HL-60 (cell line): ENCODE data around the gene DDX59.
A peak's percentile ranks its signal among the peaks of the same experiment; 100 is the strongest.

Experiments used
- DNase-seq, 2 experiments: peaks; one replicate each; pipeline ENCODE4 v3.0.0-alpha.2; 2010 to 2020; ENCODE audit warnings: low read depth in 1 of 2, low spot score in 1 of 2
- H3K27ac ChIP-seq: fragments of 250-450 bp; sonication (Bioruptor Pico); replicated peaks from 2 replicates; pipeline ENCODE4 v1.5.1; 2020; ENCODE audit warnings: mild to moderate bottlenecking, moderate library complexity
- H3K27me3 ChIP-seq: fragments of 250-450 bp; sonication (Bioruptor Pico); 2 replicates; pipeline ENCODE4 v1.5.1; 2021; ENCODE audit warnings: mild to moderate bottlenecking, moderate library complexity; ENCODE audit not compliant: insufficient read depth, poor library complexity, severe bottlenecking
- H3K4me3 ChIP-seq: replicated peaks from 2 replicates; pipeline ENCODE4 v1.5.1; 2011; ENCODE audit warnings: mild to moderate bottlenecking, control low read depth, low read length; ENCODE audit not compliant: insufficient read depth
- GABPA ChIP-seq: IDR thresholded peaks from 2 replicates; pipeline ENCODE4 v1.6.1; 2012; ENCODE audit warnings: low read depth
- POLR2AphosphoS5 ChIP-seq: IDR thresholded peaks from 2 replicates; pipeline ENCODE4 v1.6.1; 2012; ENCODE audit warnings: low read depth
- SPI1 ChIP-seq: IDR thresholded peaks from 2 replicates; pipeline ENCODE4 v1.6.1; 2012; ENCODE audit warnings: low read depth, mild to moderate bottlenecking, borderline replicate concordance
- TF ChIP-seq, protein P1 (sequence below): IDR thresholded peaks from one replicate; pipeline ENCODE4 v1.5.1; 2011; ENCODE audit warnings: low read length, control low read depth, inconsistent platforms; ENCODE audit not compliant: insufficient read depth
- TF ChIP-seq, protein P2 (sequence below): IDR thresholded peaks from 2 replicates; pipeline ENCODE4 v1.6.1; 2012; ENCODE audit warnings: low read depth; ENCODE audit not compliant: insufficient replicate concordance

DDX59 gene

DNA sequence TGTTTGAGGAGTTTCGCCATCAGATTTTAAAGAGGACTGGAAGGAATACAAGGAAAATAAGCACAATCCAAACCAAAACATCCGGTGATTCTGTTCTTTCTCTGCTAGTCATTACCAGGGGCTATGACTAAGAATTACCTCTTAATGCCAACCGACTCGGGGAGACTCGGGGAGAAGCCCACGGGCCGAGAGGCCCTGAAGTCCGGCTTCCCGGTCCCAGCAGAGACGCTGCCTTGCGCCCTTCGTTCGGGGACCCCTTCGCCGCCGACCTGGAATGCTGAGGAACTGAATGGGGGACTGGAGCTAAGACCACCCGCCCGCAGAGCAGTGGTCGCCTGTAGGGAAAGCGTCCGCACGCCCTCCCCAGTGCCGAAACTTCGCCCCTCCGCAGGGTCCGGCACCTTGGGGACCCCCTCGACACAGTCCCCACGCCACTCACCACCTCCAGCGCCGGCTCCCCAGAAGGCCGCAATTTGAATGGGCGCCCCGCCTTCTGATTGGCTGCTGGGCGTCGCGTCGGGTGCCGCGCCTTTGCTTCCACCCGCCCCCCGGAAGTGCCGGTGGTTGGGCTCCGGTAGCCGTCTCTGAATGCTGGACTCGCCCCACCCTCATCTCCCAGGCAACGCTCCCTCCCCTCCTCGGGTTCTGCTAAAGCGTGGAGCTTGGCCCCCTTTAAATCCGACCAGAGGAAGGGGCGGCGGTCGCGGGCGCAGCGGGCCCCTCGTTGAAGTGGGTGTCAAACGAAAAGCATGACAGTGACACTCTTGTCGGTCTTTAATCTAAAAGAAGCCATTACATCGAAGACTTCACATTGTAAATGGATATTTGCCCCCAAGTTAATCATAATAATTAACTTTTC is 49.2 kb downstream of the DDX59 start, which contains the start of gene KIF14:
Gene KIF14 (minus strand): TSS at position 479 of the 859 bp plus-strand sequence. CDS start 2,028 bp downstream, outside the sequence.
- peak within 1 kb of the TSS; percentile 87 for H3K27ac ChIP-seq
- peak within 1 kb of the TSS; percentile 93 for H3K4me3 ChIP-seq
- H3K27me3 ChIP-seq = no peaks in the 10 kb centered on the region
- DNase-seq = peak; percentile 84 to 96
- TF ChIP-seq SPI1 = 0 out of 2 replicates have a peak, but pooled peaks have one; percentile 1
- TF ChIP-seq, protein P1, sequence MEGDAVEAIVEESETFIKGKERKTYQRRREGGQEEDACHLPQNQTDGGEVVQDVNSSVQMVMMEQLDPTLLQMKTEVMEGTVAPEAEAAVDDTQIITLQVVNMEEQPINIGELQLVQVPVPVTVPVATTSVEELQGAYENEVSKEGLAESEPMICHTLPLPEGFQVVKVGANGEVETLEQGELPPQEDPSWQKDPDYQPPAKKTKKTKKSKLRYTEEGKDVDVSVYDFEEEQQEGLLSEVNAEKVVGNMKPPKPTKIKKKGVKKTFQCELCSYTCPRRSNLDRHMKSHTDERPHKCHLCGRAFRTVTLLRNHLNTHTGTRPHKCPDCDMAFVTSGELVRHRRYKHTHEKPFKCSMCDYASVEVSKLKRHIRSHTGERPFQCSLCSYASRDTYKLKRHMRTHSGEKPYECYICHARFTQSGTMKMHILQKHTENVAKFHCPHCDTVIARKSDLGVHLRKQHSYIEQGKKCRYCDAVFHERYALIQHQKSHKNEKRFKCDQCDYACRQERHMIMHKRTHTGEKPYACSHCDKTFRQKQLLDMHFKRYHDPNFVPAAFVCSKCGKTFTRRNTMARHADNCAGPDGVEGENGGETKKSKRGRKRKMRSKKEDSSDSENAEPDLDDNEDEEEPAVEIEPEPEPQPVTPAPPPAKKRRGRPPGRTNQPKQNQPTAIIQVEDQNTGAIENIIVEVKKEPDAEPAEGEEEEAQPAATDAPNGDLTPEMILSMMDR = no peak
- peak; percentile 39; the same call in 1 of the 2 replicates for TF ChIP-seq GABPA

DNA sequence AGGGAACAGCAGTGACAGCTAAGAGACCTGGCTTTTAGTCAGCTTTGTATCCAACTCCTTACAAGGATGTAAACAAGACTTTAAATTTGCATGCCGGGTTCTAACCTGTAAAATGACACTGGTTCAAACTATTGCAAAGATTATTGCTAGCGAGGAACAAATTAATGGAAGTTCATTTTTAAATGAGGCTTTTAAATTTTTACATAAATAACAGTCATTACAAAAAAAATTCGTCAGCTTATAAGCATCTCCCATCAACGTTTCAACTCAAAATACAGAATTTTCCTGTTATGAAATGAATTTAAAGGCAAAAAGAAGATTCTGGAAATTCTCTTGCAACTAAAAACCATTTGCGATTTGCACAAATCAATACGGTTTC is 49.8 kb downstream of the DDX59 start:
- H3K27ac ChIP-seq = peak overlapping the region; percentile 87
- DNase-seq = no peak
- no peaks in the 10 kb centered on the region for H3K27me3 ChIP-seq
- peak overlapping the region; percentile 93 for H3K4me3 ChIP-seq
- TF ChIP-seq, protein P1 = no peak
- TF ChIP-seq GABPA = no peak
- no peak for TF ChIP-seq POLR2AphosphoS5
- TF ChIP-seq, protein P2, sequence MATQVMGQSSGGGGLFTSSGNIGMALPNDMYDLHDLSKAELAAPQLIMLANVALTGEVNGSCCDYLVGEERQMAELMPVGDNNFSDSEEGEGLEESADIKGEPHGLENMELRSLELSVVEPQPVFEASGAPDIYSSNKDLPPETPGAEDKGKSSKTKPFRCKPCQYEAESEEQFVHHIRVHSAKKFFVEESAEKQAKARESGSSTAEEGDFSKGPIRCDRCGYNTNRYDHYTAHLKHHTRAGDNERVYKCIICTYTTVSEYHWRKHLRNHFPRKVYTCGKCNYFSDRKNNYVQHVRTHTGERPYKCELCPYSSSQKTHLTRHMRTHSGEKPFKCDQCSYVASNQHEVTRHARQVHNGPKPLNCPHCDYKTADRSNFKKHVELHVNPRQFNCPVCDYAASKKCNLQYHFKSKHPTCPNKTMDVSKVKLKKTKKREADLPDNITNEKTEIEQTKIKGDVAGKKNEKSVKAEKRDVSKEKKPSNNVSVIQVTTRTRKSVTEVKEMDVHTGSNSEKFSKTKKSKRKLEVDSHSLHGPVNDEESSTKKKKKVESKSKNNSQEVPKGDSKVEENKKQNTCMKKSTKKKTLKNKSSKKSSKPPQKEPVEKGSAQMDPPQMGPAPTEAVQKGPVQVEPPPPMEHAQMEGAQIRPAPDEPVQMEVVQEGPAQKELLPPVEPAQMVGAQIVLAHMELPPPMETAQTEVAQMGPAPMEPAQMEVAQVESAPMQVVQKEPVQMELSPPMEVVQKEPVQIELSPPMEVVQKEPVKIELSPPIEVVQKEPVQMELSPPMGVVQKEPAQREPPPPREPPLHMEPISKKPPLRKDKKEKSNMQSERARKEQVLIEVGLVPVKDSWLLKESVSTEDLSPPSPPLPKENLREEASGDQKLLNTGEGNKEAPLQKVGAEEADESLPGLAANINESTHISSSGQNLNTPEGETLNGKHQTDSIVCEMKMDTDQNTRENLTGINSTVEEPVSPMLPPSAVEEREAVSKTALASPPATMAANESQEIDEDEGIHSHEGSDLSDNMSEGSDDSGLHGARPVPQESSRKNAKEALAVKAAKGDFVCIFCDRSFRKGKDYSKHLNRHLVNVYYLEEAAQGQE = no peak
- no peak for TF ChIP-seq SPI1

DNA sequence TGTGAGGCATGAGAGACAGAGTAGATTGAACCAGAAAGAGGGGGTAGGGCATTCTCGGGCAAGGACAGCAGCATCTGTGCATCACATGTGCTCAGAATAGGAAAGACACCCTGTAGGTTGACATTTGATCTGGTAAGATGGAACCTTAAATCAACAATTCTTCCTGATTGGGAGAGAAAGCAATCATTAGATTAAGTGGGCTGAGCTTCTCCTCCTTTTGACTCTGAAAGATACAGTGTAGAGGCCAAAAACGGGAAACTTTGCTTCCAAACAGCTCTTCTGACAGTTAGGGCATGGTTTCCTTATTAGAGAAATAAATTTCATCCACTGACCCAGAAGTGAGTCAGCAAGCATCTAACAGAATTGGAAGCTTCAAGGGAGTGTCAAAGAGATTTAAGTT is 58.9 kb downstream of the DDX59 start:
- H3K27ac ChIP-seq = no peak overlapping the region

More for the DNA sequence above, 58.9 kb downstream of the DDX59 start:
- no peak for DNase-seq
- Histone ChIP-seq H3K27me3 (no peaks in the 10 kb centered on the region), H3K4me3 (no peak overlapping the region)
- TF ChIP-seq, protein P2 = no peak
- TF ChIP-seq, protein P1 = no peak
- TF ChIP-seq SPI1 (no peak), POLR2AphosphoS5 (no peak), GABPA (no peak)
